C4-2B (cell line): ENCODE data around the gene ZNF653.

ENCODE experiments used
- ZFX ChIP-seq: fragments of 450-650 bp; IDR thresholded peaks from 2 replicates; pipeline ENCODE4 v1.6.1; 2017
- TF ChIP-seq, protein P1 (sequence below): fragments of 450-650 bp; conservative IDR thresholded peaks from 2 replicates; pipeline ENCODE4 v1.5.1; 2017; ENCODE audit warnings: mild to moderate bottlenecking

DNA sequence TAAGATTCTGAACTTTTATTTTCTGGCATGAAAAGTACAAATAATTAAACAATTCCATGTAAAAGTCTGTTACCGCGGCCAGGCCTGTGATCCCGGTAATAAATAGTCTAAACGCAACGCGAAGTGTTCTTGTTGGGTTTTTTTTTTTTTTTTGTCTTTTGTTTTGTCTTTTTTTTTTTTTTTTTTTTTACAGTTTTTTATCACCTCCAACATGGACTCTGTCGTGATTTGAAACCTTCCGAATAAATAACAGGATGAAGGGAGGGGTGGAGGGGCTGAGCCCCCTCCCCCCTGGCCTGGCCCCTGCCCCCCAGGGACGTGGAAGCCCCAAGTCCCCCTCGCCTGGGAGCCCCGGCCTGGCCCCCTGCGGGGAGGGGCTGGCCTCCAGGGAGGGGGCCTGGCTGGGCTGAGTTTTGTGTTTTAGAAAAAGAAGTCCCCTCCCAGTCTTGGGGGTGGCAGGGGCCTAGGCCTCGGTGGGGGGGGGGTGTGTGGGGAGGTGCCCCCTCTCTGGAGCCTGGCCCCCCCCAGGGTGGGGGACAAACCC, 54.2 kb downstream of the ZNF653 start:
- TF ChIP-seq, protein P1, sequence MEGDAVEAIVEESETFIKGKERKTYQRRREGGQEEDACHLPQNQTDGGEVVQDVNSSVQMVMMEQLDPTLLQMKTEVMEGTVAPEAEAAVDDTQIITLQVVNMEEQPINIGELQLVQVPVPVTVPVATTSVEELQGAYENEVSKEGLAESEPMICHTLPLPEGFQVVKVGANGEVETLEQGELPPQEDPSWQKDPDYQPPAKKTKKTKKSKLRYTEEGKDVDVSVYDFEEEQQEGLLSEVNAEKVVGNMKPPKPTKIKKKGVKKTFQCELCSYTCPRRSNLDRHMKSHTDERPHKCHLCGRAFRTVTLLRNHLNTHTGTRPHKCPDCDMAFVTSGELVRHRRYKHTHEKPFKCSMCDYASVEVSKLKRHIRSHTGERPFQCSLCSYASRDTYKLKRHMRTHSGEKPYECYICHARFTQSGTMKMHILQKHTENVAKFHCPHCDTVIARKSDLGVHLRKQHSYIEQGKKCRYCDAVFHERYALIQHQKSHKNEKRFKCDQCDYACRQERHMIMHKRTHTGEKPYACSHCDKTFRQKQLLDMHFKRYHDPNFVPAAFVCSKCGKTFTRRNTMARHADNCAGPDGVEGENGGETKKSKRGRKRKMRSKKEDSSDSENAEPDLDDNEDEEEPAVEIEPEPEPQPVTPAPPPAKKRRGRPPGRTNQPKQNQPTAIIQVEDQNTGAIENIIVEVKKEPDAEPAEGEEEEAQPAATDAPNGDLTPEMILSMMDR, result no peak
- TF ChIP-seq ZFX, result no peak
